ENCODE data around the gene ATAD2B.
"Not testable (repeated sequence)": the region's sequence is repeated elsewhere in the genome, so short reads cannot be mapped to it uniquely, and the experiment has no call there.

The ATAD2B gene

GRCh38 chr2:23745068-23745725 lies 181.7 kb downstream of the ATAD2B start:
- Histone ChIP-seq H3K79me2 (ENCODE audit: low read length) (no peaks in the 10 kb centered on the region), H3K36me3 (replicated peaks; ENCODE audit: low read depth, low read length) (no peaks in the 10 kb centered on the region), H4K20me1 (ENCODE audit: insufficient read depth, low read length) (no peaks in the 10 kb centered on the region)

GRCh38 chr2:23736783-23737182 lies 190.1 kb downstream of the ATAD2B start:
- H2AFZ ChIP-seq (ENCODE audit: low read depth, low read length); H3K4me2 ChIP-seq (ENCODE audit: low read length); H3K4me3 ChIP-seq (ENCODE audit: low read length); H3K9me3 ChIP-seq (ENCODE audit: insufficient read depth, low read length); H3K9ac ChIP-seq (ENCODE audit: low read length); H3K36me3 ChIP-seq (replicated peaks; ENCODE audit: low read depth, low read length); H3K27me3 ChIP-seq (ENCODE audit: low read depth, low read length); H4K20me1 ChIP-seq (ENCODE audit: insufficient read depth, low read length); H3K4me1 ChIP-seq (ENCODE audit: low read length); H3K27ac ChIP-seq (ENCODE audit: low read length); H3K79me2 ChIP-seq (ENCODE audit: low read length): not testable (repeated sequence)

More at GRCh38 chr2:23745068-23745725, 181.7 kb downstream of the ATAD2B start:
- Histone ChIP-seq H3K9me3 (ENCODE audit: insufficient read depth, low read length) (no peaks in the 10 kb centered on the region), H3K27me3 (ENCODE audit: low read depth, low read length) (no peaks in the 10 kb centered on the region), H3K4me2 (ENCODE audit: low read length) (no peak overlapping the region), H3K27ac (ENCODE audit: low read length) (no peak overlapping the region), H3K4me3 (ENCODE audit: low read length) (no peak overlapping the region), H3K9ac (ENCODE audit: low read length) (no peak overlapping the region), H3K4me1 (ENCODE audit: low read length) (peaks cover 14% of the 10 kb centered on the region), H2AFZ (ENCODE audit: low read depth, low read length) (no peak overlapping the region)
- TF ChIP-seq EZH2phosphoT487 (IDR thresholded peaks at IDR 0.05; ENCODE audit: low read depth) (no peak), CTCF (IDR thresholded peaks at IDR 0.05; ENCODE audit: low read depth, low read length) (no peak)

- Histone ChIP-seq H4K20me1 (ENCODE audit: insufficient read depth, low read length) (no peaks in the 10 kb centered on the region), H3K27ac (ENCODE audit: low read length) (no peak overlapping the region), H3K36me3 (replicated peaks; ENCODE audit: low read depth, low read length) (no peaks in the 10 kb centered on the region), H3K9ac (ENCODE audit: low read length) (no peak overlapping the region), H3K4me3 (ENCODE audit: low read length) (no peak overlapping the region), H3K79me2 (ENCODE audit: low read length) (no peaks in the 10 kb centered on the region), H3K4me2 (ENCODE audit: low read length) (no peak overlapping the region), H3K4me1 (ENCODE audit: low read length) (no peaks in the 10 kb centered on the region), H2AFZ (ENCODE audit: low read depth, low read length) (no peak overlapping the region), H3K9me3 (ENCODE audit: insufficient read depth, low read length) (no peaks in the 10 kb centered on the region), H3K27me3 (ENCODE audit: low read depth, low read length) (no peaks in the 10 kb centered on the region)
- no peak for TF ChIP-seq EZH2phosphoT487 (IDR thresholded peaks at IDR 0.05; ENCODE audit: low read depth)
- TF ChIP-seq CTCF (IDR thresholded peaks at IDR 0.05; ENCODE audit: low read depth, low read length) = no peak
Measured at GRCh38 chr2:23734416-23734815, 192.5 kb downstream of the ATAD2B start.

- not testable (repeated sequence) for H3K79me2 ChIP-seq (ENCODE audit: low read length); H3K27me3 ChIP-seq (ENCODE audit: low read depth, low read length); H3K9me3 ChIP-seq (ENCODE audit: insufficient read depth, low read length); H3K9ac ChIP-seq (ENCODE audit: low read length); H3K4me3 ChIP-seq (ENCODE audit: low read length); H4K20me1 ChIP-seq (ENCODE audit: insufficient read depth, low read length); H2AFZ ChIP-seq (ENCODE audit: low read depth, low read length); H3K4me1 ChIP-seq (ENCODE audit: low read length); H3K27ac ChIP-seq (ENCODE audit: low read length); H3K4me2 ChIP-seq (ENCODE audit: low read length)
- peaks cover 23% of the 10 kb centered on the region for H3K36me3 ChIP-seq (replicated peaks; ENCODE audit: low read depth, low read length)
Measured at GRCh38 chr2:23723029-23723428, 203.9 kb downstream of the ATAD2B start.

- no peaks in the 10 kb centered on the region for H4K20me1 ChIP-seq (ENCODE audit: insufficient read depth, low read length)
- TF ChIP-seq CTCF (IDR thresholded peaks at IDR 0.05; ENCODE audit: low read depth, low read length) = no peak
- TF ChIP-seq EZH2phosphoT487 (IDR thresholded peaks at IDR 0.05; ENCODE audit: low read depth) = no peak
- no peaks in the 10 kb centered on the region for H3K4me1 ChIP-seq (ENCODE audit: low read length)
Measured at GRCh38 chr2:23722255-23722654, 204.7 kb downstream of the ATAD2B start.

More at GRCh38 chr2:23722255-23722654, 204.7 kb downstream of the ATAD2B start:
- Histone ChIP-seq H3K4me3 (ENCODE audit: low read length) (no peak overlapping the region), H3K4me2 (ENCODE audit: low read length) (no peak overlapping the region), H3K9ac (ENCODE audit: low read length) (no peak overlapping the region), H3K27me3 (ENCODE audit: low read depth, low read length) (no peaks in the 10 kb centered on the region), H3K79me2 (ENCODE audit: low read length) (no peaks in the 10 kb centered on the region), H3K9me3 (ENCODE audit: insufficient read depth, low read length) (peaks cover 8% of the 10 kb centered on the region; the same call in 1 of the 2 replicates), H2AFZ (ENCODE audit: low read depth, low read length) (no peak overlapping the region), H3K36me3 (replicated peaks; ENCODE audit: low read depth, low read length) (peaks cover 23% of the 10 kb centered on the region), H3K27ac (ENCODE audit: low read length) (no peak overlapping the region)
